RWPE1 (cell line): ENCODE results near the gene CST6.
"Not testable (repeated sequence)": the region's sequence is repeated elsewhere in the genome, so short reads cannot be mapped to it uniquely, and the experiment has no call there.

Source experiments
- CTCF ChIA-PET: fragments of 350-600 bp; sonication (Branson Sonifier 250); formaldehyde crosslinking; extraction: SDS; loops from one replicate; lab custom pipeline; 2021; lab: Yijun Ruan, JAX
- POLR2A ChIA-PET: fragments of 400-600 bp; formaldehyde crosslinking; extraction: SDS; loops from one replicate; lab custom pipeline; 2020; ENCODE audit warnings: antibody characterized with exemption; ENCODE audit not compliant: low non-redundant PET; lab: Yijun Ruan, JAX
- DNase-seq: peaks from one replicate; pipeline ENCODE4 v3.0.0; 2012; ENCODE audit warnings: low spot score
- H3K27ac ChIP-seq: fragments of 450-650 bp; 2 replicates; pipeline ENCODE4 v1.5.1; 2017
- CTCF ChIP-seq: fragments of 450-650 bp; conservative IDR thresholded peaks from 2 replicates; pipeline ENCODE4 v1.5.1; 2017; ENCODE audit warnings: low read depth, mild to moderate bottlenecking

CST6 gene

GRCh38 chr11:66022401-66023185 lies 10.8 kb downstream of the CST6 start:
- peak; percentile 95 for TF ChIP-seq CTCF
- no peak overlapping the region for H3K27ac ChIP-seq
- CTCF ChIA-PET: interaction anchor here (0.5 to 2.5 kb wide), 23 partner anchors 9 to 777 kb away, joined by 3 to 14 read pairs (median 4); partner anchors contain the start of genes CST6 and GAL3ST3
- POLR2A ChIA-PET: interaction anchor here (1.0 kb wide), 2 partner anchors 20 to 138 kb away, joined by 3 to 4 read pairs; partner anchors contain the start of genes BANF1 and EIF1AD
- peak; percentile 73 for DNase-seq

- DNase-seq, H3K27ac ChIP-seq, POLR2A ChIA-PET: not testable (repeated sequence)
- CTCF ChIA-PET: interaction anchor here (0.5 to 2.5 kb wide), 13 partner anchors 11 to 330 kb away, joined by 3 to 14 read pairs (median 4); partner anchors contain the start of gene GAL3ST3
These were observed 11.3 kb downstream of the CST6 start for GRCh38 chr11:66023186-66023440.

- H3K27ac ChIP-seq: no peak within 1 kb of the TSS
- DNase-seq: no peak
- TF ChIP-seq CTCF: no peak
- POLR2A ChIA-PET: no interaction called here
- CTCF ChIA-PET: interaction anchor here (0.6 kb wide), 2 partner anchors 242 to 533 kb away, joined by 3 read pairs; no protein-coding TSS in a partner anchor
These were observed 14.3 kb downstream of the CST6 start, which contains the start of gene CATSPER1 for GRCh38 chr11:66026017-66026529. TSS of gene CATSPER1 (minus strand) at chr11:66026479. CDS start at chr11:66026379, 100 bp downstream.

GRCh38 chr11:66032957-66033735 lies 21.3 kb downstream of the CST6 start:
- no peak overlapping the region for H3K27ac ChIP-seq
- no peak for DNase-seq
- POLR2A ChIA-PET: no interaction called here
- CTCF ChIA-PET: interaction anchor here (0.8 kb wide), 1 partner anchor 10 kb away, joined by 4 read pairs; no protein-coding TSS in a partner anchor
- TF ChIP-seq CTCF: no peak

GRCh38 chr11:66035653-66036333 lies 24.0 kb downstream of the CST6 start:
- DNase-seq: no peak
- ChIA-PET CTCF (interaction anchor here (0.5 to 1.1 kb wide), 4 partner anchors 12 to 694 kb away, joined by 3 to 7 read pairs (median 3); partner anchors contain the start of gene CTSW), POLR2A (no interaction called here)
- H3K27ac ChIP-seq: no peak overlapping the region
- no peak for TF ChIP-seq CTCF

- no peak overlapping the region for H3K27ac ChIP-seq
- no peak for DNase-seq
- TF ChIP-seq CTCF: no peak
- CTCF ChIA-PET: interaction anchor here (1.1 kb wide), 1 partner anchor 14 kb away, joined by 3 read pairs; no protein-coding TSS in a partner anchor
- POLR2A ChIA-PET: no interaction called here
These were observed 24.5 kb downstream of the CST6 start for GRCh38 chr11:66036334-66036710.
